ENCODE data around the gene FOSL1. TPM values are rescaled to one million over a fixed set of nuclear protein-coding genes. Genes with fewer than 3 reads are reported as not detected.
A peak's percentile ranks its signal among the peaks of the same experiment; 100 is the strongest.

FOSL1 gene
- 24.5 TPM for total RNA-seq

DNA sequence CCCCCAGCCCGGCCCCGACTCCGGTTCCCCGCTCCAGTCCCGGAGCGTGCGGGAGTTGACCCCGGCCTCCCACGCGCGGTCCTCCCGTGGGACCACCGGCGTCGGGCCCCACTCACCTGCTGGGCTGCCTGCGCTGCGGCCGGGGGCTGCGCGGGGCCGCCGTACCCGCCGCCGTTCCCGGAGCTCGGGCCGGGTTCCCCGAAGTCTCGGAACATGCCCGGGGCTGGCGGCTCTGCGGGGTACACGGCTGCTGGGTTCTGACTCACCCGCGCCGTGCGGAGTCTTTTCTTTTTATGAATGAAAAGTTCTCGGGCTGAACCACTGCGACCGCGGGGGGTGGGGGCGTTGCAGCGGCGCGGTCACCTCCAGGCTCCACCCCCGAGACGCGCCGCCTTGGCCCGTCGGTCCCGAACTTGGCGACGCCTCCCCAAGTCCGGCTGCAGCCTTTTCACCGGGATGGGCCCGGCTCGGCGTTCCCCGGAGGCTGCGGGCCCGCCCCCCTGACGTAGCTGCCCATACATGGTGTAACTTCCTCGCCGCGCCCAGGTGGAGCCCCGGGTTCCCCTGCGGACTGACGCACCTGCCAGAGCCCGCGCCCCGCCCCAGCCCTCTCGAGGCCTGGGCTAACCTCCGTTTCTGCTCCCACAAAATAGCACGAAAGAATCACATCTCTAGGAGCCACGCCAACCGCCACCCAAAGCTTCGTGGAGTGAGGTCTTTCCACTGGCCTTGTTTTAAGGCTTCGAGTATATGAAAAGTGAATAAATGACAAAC lies at the start of gene FOSL1:
TSS of gene FOSL1 (minus strand) at position 264 of the 774 bp plus-strand sequence. CDS start at position 215, 49 bp downstream.
- DNase-seq (ENCODE audit: low read depth in 2 of 3, low spot score in 2 of 3), result peak; percentile 85 to 97 (median 94)

DNA sequence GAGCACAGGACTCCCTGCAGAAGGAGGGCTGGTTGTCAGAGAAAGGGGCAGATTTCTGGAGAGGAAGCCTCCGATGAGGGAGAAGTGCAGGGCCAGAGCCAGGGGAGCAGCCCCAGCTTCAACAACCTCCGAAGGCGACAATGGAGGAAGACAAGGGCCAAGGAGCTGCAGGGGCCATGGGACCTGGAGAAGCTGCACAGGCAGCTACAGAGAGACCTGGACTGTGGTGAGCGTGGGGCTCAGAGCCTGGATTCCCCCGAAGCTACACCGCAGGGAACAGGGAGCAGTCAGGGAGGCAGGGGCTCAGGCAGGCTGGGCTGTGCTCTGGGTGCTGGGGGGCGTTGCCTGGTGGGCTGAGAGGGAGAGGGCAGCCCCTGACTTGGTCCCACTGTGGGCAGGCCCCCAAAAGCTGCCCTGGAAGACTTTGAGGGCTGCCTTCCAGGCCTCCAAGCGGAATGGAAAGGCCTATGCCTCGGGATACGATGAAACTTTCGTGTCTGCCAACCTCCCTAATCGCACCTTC lies 47.5 kb upstream of the FOSL1 start:
- no peak for DNase-seq (ENCODE audit: low read depth in 2 of 3, low spot score in 2 of 3)

DNA sequence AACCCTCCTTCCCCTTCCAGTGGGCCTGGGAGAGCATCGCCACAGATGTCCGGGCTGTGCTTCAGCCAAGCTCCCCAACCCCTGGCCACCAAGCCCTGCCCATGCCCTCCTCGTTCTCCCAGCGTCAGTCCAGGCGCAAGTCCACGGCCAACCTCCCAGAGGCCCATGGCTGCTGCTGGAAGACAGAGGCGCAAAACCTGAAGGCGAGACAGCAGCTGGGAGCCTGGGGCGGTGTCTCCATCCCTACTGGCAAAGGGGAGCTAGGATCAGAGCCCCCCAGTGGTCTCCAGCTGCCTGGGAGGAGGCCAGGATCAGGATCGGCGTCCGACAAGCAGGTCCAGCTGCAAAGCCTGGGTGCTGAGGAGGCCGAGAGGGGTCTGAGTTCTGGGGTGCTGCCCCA lies 46.9 kb upstream of the FOSL1 start:
- DNase-seq (ENCODE audit: low read depth in 2 of 3, low spot score in 2 of 3), result no peak

DNA sequence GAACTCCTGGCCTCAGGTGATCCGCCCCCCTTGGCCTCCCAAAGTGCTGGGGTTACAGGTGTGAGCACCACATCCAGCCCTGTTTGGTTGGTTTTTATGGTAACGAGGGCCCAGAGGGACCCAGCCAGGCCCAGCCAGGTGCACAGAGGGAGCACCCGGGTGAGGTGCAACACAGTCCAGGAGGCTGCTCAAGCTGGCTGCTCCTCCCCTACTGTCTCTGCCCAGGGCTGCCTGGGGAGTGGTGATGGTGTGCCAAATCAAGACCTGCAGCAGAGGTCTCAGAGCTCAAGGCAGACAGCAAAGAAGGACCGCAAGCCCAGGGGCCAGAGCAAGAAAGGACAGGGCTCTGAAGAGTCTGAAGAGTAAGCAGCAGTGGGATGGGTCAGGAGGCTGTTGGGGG lies 46.5 kb upstream of the FOSL1 start:
- DNase-seq (ENCODE audit: low read depth in 2 of 3, low spot score in 2 of 3), result no peak

DNA sequence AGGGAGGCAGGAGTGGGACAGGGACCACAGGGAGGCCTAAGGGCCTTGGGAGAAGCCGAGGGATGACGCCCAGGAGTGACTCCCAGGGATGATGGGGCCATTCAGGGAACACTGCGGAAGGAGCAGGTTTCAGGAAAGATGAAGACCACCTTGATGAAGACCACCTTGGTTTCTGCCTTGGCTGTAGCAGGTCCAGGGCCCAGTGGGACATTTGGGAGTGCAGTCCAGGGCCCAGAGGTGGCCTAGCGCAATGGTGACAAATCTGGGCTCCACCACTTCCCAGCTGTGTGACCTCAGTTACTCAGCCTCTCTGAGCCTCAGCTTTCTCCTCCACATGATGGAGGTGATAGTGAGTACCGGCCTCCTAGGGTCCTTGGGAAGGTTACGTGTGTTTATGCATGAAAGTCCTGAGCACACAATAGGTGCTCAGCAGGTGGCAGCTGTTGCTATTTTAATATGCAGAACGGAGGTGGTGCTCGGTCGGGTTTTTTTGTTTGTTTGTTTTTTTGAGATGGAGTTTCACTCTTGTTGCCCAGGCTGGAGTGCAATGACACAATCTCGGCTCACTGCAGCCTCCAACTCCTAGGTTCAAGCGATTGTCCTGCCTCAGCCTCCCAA lies 45.9 kb upstream of the FOSL1 start:
- no peak for DNase-seq (ENCODE audit: low read depth in 2 of 3, low spot score in 2 of 3)

DNA sequence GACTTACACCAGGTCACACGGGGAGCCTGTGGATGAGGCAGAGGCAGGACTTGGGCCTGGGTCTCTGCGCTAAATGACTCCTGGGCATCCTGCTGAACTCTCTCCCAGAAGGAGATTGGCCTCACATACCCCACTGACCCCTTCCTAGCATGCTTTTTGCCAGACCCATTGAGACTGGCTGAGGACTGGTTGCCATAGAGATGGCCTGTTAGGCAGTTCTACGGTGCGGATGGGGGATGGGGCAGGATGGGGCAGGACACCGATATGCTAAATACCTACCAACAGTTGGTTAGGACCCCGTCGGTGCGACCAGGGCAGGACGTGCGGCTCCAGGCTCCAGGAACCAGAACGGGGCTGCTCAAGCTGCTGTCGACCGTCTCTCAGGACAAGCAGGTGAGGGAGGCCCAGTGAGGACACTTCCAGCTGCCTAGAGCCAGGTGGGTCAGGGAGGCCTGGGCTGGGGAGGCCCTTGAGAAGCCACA lies 45.3 kb upstream of the FOSL1 start, which contains the start of gene TSGA10IP:
TSS of gene TSGA10IP (plus strand) at position 51 of the 482 bp plus-strand sequence. CDS start at position 247, 196 bp downstream.
- DNase-seq (ENCODE audit: low read depth in 2 of 3, low spot score in 2 of 3), result no peak

DNA sequence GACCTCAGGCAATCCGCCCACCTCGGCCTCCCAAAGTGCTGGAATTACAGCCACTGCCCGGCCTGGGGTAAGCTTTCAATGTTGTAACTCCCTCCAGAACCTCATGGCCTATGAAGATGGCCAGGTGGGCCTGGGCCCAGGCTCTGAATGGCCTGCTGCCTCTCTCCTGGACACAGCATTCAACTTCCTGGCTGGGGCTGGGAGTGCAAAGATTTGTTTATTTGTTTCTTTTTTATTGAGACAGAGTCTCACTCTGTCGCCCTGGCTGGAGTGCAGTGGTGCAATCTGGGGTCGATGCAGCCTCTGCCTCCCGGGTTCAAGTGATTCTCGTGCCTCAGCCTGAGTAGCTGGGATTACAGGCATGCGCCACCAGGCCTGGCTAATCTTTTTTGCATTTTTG lies 44.6 kb upstream of the FOSL1 start:
- no peak for DNase-seq (ENCODE audit: low read depth in 2 of 3, low spot score in 2 of 3)

DNA sequence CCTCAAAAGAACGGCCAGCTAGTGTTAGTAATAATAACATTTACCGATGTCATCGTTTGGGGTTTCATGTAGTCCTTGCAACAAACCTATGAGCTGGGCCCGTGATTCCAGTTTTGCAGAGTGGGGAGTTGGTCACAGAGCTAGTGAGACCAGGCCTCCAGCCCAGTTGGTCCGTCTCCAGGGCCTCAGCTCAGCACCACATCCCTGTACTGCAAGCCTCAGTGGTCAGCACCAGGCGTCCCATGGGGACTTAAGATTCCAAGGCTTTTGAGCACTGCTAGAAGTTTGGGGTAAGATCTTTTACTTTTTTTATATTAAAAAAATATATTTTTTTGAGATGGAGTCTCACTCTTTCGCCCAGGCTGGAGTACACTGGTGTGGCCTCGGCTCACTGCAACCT lies 44.0 kb upstream of the FOSL1 start:
- DNase-seq (ENCODE audit: low read depth in 2 of 3, low spot score in 2 of 3), result no peak

DNA sequence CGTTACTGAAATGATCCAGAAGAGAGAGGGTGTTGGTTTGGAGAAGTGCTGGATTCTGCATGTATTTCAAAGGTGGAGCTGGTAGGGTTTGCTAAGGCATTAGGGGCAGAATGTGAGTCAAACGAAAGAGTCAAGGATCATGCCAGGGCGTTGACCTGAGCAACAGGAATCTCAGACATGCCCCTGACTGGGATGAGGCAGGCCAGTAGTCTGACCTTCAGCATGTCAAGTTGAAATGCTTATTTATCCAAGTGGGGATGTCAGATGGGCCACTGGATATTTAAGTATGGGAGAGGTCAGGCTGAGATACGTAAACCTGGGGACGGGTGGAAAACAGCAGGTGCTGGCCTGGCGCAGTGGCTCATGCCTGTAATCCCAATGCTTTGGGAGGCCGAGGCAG lies 42.3 kb upstream of the FOSL1 start:
- no peak for DNase-seq (ENCODE audit: low read depth in 2 of 3, low spot score in 2 of 3)

DNA sequence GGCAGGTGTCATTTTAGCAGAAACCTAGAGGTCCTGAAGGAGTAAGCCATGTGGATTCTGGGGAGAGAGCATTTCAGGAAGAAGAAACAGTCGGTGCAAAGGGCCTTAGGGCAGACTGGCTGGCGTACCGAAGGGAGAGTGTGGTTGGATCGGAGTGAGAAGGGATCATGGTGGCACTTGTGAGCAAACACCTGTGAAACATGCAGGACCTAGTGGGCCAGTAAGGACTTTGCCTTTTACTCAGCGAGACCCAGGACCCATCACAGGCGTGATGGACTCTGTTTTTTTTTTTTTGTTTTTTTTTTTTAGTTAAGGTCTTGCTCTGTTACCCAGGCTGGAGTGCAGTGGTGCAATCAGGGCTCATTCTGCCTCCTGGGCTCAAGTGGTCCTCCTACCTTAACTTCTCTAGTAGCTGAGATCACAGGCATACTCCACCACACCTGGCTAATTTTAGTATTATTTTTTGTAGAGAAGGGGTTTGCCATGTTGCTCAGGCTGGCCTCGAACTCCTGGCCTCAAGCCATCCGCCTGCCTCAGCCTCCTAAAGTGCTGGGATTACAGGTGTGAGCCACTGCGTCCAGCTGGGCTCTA lies 41.6 kb upstream of the FOSL1 start:
- no peak for DNase-seq (ENCODE audit: low read depth in 2 of 3, low spot score in 2 of 3)

DNA sequence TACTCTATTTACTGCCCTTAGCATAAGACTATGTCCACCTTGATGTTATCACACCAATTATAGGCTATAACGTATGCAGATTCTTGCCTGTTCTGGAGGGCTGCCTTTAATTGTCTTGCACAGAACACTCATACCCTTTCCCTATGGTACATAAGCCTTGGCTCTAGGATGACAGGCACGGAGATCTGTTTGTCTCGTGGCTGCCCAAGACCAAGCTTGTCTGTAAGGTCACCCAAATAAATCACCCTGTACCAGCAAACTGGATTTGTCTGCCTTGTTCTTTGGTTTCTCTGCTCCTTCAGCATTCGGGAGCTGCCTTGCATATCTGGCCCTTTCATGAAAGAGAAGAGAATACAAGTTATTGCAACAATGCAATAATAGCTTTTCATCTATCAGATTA lies 37.6 kb upstream of the FOSL1 start:
- no peak for DNase-seq (ENCODE audit: low read depth in 2 of 3, low spot score in 2 of 3)

DNA sequence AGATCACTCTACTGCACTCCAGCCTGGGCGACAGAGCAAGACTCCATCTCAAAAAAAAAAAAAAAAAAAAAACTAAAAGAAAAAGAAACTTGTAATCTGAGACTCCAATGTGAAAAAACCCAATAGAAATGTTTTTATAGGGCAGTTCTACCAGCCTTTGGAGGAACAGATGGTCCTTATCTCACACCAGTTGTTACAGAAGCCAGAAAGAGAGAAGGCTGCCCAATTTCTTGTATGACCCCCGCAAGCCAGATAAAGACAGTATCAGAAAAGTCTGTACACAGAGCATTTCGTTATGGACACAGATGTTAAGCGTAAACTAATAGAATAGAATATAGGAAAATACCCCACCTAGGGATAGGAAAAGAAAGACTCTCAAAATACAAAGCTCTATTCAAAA lies 33.8 kb upstream of the FOSL1 start:
- peak in 1 of 3 donors; percentile 58 for DNase-seq (ENCODE audit: low read depth in 2 of 3, low spot score in 2 of 3)

DNA sequence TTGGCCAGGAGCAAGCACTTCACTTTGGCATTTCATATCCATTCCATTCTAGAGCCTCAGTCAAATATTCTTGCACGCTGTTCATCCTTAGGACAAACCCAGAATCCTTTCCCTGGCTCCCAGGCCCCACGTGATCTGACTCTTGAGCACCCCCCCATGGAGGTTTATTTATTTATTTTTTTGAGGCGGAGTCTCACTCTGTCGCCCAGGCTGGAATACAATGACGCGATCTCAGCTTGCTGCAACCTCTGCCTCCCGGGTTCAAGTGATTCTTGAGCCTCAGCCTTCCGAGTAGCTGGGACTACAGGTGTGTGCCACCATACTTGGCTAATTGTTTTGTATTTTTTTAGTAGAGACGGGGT lies 32.4 kb upstream of the FOSL1 start:
- no peak for DNase-seq (ENCODE audit: low read depth in 2 of 3, low spot score in 2 of 3)

DNA sequence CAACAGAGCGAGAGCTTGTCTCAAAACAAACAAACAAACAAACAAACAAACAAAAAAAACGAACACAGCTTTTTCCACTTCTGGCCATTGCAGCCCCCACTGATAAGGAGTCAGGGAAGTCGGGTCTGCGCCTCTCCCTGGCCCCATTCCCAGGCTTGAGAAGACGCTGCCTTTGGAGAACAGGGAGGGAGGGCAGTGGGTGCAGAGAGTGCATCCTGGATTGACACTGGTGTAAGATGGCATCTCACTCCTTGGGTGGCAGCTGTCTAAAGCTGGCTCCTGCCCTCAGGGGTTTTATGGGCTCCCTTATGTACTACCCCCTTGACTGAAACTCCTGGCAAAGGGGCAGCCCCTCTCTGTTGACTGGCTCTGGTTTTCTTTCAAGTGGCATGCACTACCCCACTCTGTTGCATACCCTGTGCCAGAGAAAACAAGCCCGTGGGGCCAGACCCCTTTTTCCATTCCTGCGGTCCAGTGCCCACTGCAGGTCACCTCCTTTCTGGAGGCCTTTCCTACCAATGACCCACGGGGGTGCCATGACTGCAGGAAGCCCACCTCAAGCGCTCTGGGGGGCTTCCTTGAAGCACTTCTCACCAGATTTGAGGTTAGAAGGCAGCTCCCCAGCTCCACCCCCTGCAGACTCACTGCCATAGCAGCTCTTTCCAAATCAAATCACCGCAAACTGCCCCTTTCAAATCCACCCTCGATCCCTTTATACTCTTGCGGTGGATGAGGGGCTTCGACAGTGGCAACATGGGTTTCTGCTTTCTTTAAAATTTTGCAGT lies 31.8 kb upstream of the FOSL1 start:
- peak in 1 of 3 donors; percentile 35 for DNase-seq (ENCODE audit: low read depth in 2 of 3, low spot score in 2 of 3)

DNA sequence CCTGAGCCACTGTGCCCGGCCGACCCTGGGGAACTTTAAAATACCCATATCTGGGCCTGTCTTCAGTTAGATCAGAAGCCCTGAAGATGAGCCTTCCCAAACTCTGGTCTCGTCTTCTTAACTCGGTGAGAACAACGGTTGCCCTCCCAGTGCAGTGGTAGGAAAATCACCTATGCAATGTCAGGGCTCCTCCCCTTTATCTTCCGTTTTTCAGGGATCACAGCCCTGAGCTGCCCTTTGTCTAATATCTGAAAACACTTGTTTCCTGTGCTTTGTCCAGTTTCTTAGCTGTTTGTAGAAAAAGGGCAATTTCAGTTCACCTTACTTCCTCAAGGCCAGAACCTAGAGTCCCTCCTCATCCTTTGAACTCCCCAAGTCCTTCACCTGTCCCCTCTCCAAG lies 28.5 kb upstream of the FOSL1 start:
- no peak for DNase-seq (ENCODE audit: low read depth in 2 of 3, low spot score in 2 of 3)

DNA sequence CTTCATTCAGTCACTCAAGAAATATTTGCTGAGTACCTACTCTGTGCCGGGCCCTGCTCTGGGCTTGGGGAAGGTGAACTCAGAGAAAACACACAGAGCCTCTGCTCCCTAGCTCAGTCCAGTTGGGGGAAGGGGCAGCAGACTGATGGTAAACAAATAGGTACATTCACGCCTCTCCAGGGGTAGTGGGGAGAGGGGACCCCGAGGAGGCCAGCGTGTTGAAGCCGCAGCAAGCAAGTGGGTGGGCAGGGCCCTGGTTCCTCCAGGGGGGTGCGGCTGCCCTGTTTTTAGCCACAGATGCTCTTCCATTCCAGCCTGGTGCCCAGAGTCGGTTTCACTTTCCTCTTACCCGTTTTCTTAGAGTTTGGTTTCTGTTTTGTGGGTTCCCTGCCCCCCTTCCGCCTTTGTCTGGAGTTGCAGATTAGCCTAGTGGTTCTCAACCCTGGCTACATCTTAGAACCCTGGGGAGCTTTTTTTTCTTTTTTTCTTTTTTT lies 27.8 kb upstream of the FOSL1 start:
- peak; percentile 53 to 98 (median 95) for DNase-seq (ENCODE audit: low read depth in 2 of 3, low spot score in 2 of 3)

DNA sequence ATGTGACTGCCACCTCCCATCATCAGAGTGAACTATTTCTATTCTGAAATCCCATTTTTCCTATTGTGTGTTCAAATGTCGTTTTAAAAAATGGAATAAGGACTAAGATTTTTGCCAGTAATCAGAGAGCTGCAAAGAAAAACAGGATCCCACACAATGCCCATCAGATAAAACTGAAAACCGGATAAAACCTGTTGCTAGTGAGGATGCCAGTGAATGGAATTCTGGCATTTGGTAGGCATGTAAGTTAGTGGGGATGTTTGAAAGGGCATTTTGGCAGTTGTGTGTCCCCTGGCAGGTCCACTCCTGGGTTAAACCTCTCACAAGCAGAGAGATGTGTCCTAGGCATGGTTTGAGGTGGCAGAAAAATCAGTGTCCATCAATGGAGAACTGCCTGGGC lies 25.2 kb upstream of the FOSL1 start:
- no peak for DNase-seq (ENCODE audit: low read depth in 2 of 3, low spot score in 2 of 3)

DNA sequence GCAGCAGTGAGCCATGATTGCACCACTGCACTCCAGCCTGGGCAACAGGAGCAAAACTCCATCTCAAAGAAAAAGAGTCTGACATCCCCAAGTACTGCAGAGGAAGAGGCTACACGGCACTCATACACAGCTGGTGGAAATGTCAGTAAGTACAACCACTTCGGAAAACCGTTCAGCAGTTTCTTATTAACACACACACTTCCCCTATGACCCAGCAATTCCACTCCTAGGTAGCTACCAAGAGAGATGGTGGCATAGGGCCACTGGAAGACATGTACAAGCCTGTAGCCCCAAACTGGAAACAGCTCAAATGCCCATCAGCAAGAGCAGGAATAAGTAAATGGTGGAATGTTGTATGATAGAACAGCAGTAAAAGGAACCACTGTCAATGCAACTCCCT lies 22.4 kb upstream of the FOSL1 start:
- DNase-seq (ENCODE audit: low read depth in 2 of 3, low spot score in 2 of 3), result peak in 1 of 3 donors; percentile 41

DNA sequence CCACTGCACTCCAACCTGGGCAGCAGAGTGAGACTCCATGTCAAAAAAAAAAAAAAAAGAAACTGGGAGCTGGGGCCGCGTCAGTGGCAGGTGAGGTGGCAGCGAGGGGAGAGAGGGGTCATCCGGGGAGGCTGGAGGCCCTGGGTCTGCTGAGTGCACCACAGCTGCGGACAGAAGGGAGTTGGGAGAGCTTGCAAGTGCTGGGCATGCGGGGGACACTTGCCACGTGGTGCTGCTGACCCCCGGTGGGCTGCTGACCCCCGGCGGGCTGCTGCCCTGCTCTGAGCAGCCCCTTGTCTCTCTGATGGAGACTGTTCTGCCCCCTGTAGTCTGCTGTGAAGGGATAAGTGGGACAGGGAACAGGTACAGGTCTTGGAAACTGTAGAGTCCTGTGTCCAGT lies 21.7 kb upstream of the FOSL1 start:
- no peak for DNase-seq (ENCODE audit: low read depth in 2 of 3, low spot score in 2 of 3)

DNA sequence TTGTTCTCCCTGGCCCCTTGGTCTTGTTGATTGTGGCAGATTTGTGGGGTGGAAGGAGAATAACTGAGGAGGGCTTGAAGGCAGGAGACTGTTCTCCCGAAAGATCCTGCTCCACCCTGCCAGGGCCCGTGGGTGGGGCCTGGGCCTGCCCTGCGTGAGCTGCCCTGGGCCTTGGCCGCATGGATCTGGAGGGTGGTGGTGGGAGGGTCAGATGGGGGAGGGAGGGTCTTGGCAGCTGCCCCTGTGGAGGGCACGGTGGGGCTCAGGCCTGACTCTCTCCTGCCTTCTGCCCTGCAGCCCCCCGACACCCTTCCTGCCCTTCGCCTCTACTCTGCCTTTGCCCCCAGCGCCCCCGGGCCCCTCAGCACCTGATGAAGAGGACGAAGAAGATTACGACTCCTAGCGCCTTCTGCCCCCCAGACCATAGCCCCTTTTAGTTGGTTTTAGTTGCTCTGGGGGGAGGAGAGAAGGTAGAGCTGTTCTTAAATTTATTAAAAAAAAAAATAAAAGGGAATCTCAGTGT lies 20.9 kb upstream of the FOSL1 start:
- no peak for DNase-seq (ENCODE audit: low read depth in 2 of 3, low spot score in 2 of 3)

All from hematopoietic multipotent progenitor cell (in vitro differentiated cells).